ENCODE measurements around the gene HLCS. TPM values are rescaled to one million over a fixed set of nuclear protein-coding genes. Genes with fewer than 3 reads are reported as not detected.

The HLCS gene
- total RNA-seq, 1 experiment from 2014 or later = 12.7 TPM

- H3K23me2 ChIP-seq (ENCODE audit: insufficient read length, low read depth, low read length, poor library complexity, severe bottlenecking) = no peaks in the 10 kb centered on the region
- H3K27ac ChIP-seq (ENCODE audit: insufficient read length, low read depth, low read length) = no peak overlapping the region
- no peaks in the 10 kb centered on the region for H3K9me3 ChIP-seq (ENCODE audit: control insufficient read depth, low read depth, low read length)
- no peaks in the 10 kb centered on the region for H3K79me1 ChIP-seq (ENCODE audit: insufficient read depth, low read depth, low read length, poor library complexity, severe bottlenecking)
- TF ChIP-seq CTCF (conservative IDR thresholded peaks at IDR 0.05) = no peak
- H2BK15ac ChIP-seq (ENCODE audit: low read depth, low read length) = no peak overlapping the region
- no peak overlapping the region for H3K23ac ChIP-seq (ENCODE audit: insufficient read length, low read depth, low read length)
- H2AFZ ChIP-seq (ENCODE audit: low read length) = no peak overlapping the region
- H4K8ac ChIP-seq (replicated peaks; ENCODE audit: insufficient read length, low read depth, low read length) = no peak overlapping the region
- H3K27me3 Mint-ChIP-seq (ENCODE audit: low read depth) = no peaks in the 10 kb centered on the region
- peaks cover 0 to 1% of the 10 kb centered on the region in 2 experiments; a peak in 1 of 5 replicates for H3K9me3 Mint-ChIP-seq
- no peaks in the 10 kb centered on the region for H4K20me1 ChIP-seq (ENCODE audit: control insufficient read depth, insufficient read depth, insufficient read length)
- H3K4ac ChIP-seq (ENCODE audit: low read depth, low read length) = no peak overlapping the region
- H3K18ac ChIP-seq (ENCODE audit: insufficient read length, low read depth, low read length) = no peak overlapping the region
- no peak overlapping the region for H3K56ac ChIP-seq (ENCODE audit: insufficient read length, low read depth, low read length)
- H3K27ac Mint-ChIP-seq = no peak overlapping the region; a peak in 1 of 7 replicates
- no peak overlapping the region for H2BK12ac ChIP-seq (ENCODE audit: insufficient read length, low read depth, low read length)
- no peaks in the 10 kb centered on the region for H3K4me1 ChIP-seq (ENCODE audit: insufficient read depth, low read length)
- no peak for DNase-seq
- no peak overlapping the region for H2BK5ac ChIP-seq (ENCODE audit: insufficient read length, low read length)
- H3K4me2 ChIP-seq (ENCODE audit: insufficient read depth, insufficient read length, low read length) = no peak overlapping the region
- no CpG with 5 or more reads among the region's 6 CpGs for WGBS (ENCODE audit: extremely low coverage, insufficient read length, low lambda C conversion rate)
- H4K91ac ChIP-seq (ENCODE audit: insufficient read length, low read depth, low read length) = no peak overlapping the region
- no peaks in the 10 kb centered on the region; a peak in 1 of 7 replicates for H3K36me3 Mint-ChIP-seq (ENCODE audit: insufficient read depth in 1 of 3, low read depth in 3 of 3)
- H3T11ph ChIP-seq (ENCODE audit: low read length) = no peak overlapping the region
- no peak overlapping the region for H4K5ac ChIP-seq (ENCODE audit: insufficient read length, low read depth, low read length)
- no peak overlapping the region for H2BK120ac ChIP-seq (ENCODE audit: low read depth, low read length, poor library complexity, severe bottlenecking)
- no peak overlapping the region for H3K9ac ChIP-seq (ENCODE audit: extremely low read depth, insufficient read length, low read length)
- no peak overlapping the region for H3K14ac ChIP-seq (ENCODE audit: insufficient read depth, low read length)
- H3K4me1 Mint-ChIP-seq = peaks cover 3 to 6% of the 10 kb centered on the region in 2 experiments; a peak in 3 of 4 replicates
- no peak overlapping the region; a peak in 1 of 5 replicates for H3K4me3 Mint-ChIP-seq
- no peaks in the 10 kb centered on the region for H3K27me3 ChIP-seq (ENCODE audit: insufficient read depth, low read length)
- H2BK20ac ChIP-seq (ENCODE audit: low read depth, low read length, poor library complexity, severe bottlenecking) = no peak overlapping the region
- no peak overlapping the region for H2AK5ac ChIP-seq (ENCODE audit: insufficient read length, low read length)
- H3K79me2 ChIP-seq (ENCODE audit: insufficient read depth, low read length) = no peaks in the 10 kb centered on the region
These were observed 64.9 kb downstream of the HLCS start for GRCh38 chr21:36901575-36901974.

Measured in H9 (cell line).